Astrocyte of the hippocampus (primary cell): Measurements from ENCODE around the gene TEKT3.

Experiments used
- DNase-seq: peaks from one replicate; pipeline ENCODE4 v3.0.0; 2011; ENCODE audit warnings: low read depth, low spot score

The TEKT3 gene

DNA sequence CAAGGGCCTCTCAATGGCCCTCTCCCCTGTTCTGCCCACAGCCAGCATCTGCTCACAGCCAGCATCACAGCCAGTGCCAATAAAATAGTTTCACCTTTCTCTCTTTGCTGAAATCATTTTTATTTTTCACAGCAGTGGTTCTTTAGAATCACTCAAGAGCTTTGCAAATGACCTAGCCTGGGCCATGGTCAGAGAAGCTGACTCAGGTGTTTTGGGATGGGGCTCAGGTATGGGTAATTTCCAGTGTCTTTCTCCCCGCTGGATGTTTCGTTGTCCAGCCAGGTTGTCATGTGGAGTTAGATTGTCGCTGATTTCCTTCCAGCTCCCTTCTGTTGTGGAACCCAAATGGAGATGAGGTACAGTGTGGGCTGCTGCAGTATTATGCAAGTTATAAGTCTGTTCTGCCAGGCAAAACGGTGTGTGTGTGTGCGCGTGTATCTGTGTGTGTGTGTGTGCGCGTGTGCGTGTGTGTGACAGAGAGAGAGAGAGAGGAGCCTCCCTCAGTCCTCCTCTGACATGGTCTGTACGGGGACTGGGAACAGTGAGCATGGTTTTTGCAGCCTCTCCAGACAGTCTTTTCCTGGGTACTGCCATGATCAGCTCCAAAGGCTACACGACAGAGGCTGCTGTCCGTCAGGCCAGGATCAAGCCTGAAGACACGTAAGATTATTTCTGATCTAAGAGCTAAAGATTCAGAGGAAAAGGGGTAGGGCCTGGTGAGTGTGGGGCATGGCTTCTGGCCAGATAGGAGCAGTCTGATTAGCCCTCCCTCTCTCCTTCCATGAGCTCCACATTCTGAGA lies 74.9 kb downstream of the TEKT3 start:
- DNase-seq: no peak

DNA sequence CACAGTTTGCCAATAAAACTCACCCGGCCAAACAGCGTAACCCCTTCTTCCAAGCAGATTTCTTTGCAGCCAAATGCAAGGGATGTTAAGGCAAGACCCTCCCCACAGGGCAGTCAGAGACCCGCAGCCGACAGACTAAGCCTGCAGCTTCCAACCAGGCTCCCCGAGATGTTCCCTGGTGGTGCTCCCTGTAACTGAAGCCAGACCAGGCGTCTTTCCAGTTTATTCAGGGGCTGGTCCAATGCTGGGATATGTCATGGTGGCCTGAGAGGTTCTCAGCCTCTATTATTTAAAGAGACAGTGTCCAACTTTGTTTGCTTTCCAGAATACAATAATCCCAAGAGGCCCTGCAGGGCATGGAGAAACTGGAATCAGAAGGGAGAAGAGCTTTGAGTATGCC lies 76.3 kb downstream of the TEKT3 start, which contains the start of gene PMP22:
Gene PMP22 (minus strand): TSS at position 196 of the 400 bp plus-strand sequence. CDS start 4,599 bp downstream, outside the sequence.
- no peak for DNase-seq

DNA sequence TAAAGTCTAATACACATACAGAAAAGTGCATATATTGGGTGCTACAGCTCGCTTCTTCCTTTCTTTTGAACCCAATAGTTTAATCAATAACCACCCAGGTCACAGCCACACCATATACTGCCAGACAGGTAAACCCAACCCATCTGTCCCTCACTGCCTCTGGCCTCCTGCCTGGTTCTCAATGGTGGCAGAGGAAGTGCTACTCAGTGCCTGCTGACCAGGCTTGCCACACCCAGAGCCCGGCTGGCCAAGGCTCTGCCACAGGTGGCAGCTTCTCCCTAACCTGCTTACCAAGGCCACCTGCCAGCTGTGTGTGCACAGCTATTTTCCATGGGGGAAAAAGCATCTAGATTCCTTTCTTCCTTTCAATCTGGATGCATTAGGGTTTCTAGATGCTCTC lies 76.9 kb downstream of the TEKT3 start:
- no peak for DNase-seq

DNA sequence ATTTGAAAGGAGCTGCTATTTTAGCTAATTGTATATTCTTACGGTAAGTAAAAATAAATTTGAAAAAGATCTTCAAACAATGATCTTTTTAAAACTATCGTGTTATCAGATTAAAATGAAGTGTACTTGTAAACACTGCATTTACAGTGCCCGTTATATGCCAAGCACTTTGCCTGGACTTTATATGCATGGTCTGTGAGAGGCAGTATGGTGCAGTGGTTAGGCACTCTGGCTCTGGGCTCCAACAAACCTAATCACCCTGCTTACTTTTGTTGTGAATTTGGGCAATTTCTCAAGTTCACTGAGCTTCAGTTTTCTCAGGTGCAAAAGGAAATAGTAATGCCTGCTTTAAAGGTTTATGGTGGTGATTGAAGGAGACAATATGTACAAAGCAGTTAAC lies 77.7 kb downstream of the TEKT3 start:
- DNase-seq: peak; percentile 19

DNA sequence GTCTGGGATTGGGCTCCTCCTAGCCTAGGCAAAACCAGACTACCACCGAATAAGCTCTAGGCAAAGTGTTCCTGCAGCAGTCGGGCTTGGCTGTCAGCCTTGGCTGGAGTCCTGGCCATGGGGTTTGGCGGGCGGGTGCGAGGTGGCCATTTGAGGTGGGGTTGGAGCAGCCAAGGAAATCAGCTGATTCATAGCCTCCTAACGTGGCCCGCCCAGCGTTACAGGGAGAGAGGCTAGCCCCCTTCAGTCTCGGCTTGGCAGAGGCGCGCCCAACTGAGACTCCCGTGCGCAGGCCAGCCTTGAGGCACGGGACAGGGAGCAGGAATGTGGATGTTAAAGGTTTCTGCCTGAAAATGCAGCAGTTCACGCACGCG lies 78.2 kb downstream of the TEKT3 start:
- DNase-seq: peak; percentile 95

DNA sequence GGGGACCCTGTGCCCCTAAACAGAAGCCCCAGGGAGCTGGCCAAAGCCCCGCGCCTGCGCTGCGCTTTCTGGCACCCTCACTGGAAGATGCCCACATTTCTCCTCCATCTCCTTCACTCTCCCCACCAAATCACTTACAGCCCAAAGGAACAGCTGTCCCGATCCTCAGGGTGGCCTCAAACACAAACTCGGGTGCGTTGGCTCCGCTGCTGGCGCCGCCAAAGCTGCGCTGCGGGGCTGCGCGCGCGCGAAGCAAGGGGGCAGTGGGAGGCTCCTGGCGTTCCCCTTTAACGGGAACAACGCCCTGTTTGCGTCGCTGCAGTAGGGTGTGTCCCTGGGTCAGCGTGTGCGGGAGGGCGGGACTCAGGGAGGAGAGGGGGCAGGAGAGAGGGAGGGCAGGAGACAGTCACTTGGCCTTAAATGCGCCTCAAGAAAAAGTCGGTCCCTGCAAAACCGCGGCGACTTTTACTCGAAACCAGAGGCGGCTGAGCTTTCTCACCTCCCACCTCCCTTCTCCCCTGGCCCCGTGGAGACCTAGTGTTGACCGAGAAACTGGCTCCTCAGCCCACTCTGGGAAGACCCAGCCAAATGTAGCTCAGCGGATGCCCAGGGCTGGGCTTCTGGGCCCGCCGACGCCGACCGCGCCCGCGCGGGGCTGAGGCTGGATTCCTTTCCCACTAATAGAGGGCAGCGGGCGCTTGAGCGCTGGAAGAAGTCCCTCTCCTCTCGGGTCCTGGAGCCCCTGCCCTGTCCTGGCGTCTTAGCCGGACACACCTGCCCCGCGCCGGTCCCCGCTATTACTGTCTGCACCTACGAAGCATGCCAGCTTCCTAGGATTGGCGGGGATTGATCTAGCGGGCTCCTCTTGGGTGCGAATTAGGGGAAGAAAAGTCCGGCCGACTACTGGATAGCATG lies 78.8 kb downstream of the TEKT3 start:
- peak; percentile 93 for DNase-seq

DNA sequence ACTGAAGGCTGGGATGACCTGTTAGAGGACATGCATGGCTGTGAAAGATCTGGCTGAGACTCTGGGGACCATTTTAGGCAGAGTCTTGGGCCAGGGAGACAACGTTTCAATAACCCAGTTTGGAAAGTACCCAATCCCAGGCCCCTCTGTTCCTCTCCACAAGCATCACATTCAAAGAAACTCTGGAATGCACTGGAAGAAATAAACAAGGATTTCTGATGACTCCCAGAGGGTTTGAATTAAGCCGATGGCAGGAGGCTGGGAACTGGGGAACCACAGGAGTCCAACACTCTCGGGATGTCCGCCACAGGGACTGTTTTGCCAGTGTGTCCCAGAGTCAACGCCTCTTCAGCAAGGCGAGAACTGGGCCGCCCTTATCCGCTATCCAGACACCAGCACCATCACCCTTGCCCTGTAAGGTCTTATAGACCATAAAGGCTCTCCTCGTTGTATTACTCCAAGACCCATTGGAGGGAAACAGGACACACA lies 79.6 kb downstream of the TEKT3 start:
- peak; percentile 66 for DNase-seq

DNA sequence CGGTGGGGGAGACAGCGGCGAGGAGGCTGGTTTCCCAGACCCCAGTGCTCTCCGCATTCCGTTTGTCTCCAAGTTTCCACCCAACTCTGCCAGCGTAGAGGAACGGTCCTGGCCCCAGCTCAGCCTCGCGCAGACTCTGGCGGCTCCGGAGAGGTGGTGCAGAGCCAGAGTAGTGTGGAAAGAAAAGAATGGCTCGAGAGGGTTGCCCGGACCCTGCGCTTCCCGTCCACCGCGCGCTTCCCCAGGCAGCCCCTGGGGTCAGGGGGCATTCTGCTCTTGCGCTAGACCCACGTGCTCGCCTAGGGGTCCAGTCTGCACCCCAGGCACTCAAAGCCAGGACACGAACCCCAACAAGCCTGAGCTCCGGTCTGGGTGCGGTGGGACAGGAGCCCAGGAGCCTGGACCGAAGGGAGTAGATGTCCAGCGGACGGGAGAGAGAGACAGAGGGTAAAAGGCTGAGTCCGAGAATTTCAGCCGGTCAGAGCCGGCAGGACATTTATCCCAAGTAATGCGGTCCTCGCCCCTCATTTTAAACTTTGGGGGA lies 80.1 kb downstream of the TEKT3 start:
- peak; percentile 87 for DNase-seq

DNA sequence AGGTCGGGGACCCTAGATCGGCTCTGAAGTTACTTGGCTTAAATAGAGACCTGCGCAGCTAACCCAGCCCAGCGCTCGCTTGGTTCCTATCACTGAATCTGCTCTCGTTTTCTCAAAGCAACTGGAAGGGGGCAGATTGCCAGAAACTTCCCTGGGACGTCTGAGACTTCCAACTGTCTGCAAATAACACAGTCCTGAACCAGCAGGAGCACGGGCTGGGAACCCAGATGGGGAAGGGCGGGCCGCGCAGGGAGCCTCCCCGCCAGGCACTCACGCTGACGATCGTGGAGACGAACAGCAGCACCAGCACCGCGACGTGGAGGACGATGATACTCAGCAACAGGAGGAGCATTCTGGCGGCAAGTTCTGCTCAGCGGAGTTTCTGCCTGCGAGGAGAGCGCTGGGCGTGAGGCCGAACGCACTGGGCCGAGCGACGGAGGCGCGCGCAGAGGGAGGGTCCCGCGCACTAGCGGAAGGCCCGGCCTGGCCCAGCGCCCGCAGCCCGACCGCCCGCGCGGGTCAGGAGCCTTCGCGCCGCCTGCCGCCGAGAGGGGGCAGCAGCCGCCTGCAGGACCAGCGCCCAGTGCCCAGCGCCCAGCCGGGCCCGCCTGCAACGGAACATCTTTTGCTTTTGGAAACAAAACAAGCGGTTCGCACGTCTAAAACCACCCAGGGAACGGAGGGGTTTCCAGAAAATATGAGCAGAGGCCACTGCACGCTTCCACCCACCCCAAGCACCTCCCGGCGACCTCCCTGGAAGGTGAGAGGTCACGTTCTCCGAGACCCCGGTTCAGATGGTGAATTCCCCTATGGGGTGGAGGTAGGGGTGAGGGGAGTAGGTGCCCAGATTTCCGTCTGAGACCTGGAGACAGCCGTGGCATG lies 80.8 kb downstream of the TEKT3 start:
- DNase-seq: peak; percentile 97

DNA sequence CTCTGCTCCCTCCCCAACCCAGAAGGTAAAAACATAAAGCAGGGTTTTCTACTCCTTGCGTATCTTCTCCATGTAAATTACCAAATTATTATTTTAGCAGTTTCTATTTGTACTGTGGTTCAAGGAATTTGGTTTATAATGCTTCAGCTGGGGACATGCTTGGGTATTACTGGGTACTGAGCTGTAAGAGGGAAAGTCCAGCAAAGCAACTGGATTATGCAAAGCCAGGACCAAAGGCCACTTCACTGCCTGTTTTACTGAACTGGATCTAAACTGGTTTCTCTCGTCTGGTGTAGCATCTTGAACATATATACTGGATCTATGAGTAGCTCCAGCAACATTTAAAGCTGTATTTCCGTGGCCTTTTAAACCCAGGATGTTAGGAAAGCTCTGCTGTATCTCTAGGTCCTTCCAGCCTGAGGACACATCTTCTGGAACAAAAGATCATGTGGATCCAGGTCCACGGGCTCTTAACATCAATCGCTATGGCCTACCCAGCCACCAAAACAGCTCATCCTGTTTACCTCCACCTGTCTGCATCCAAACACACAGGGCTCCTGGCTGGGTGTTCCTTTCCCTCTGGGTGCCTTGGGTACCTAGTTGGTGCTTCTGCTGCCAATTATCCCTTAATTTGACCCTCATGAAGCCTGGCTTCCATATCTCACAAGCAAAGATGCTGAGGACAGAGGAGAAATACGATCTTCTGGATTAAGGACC lies 83.4 kb downstream of the TEKT3 start:
- DNase-seq: no peak

DNA sequence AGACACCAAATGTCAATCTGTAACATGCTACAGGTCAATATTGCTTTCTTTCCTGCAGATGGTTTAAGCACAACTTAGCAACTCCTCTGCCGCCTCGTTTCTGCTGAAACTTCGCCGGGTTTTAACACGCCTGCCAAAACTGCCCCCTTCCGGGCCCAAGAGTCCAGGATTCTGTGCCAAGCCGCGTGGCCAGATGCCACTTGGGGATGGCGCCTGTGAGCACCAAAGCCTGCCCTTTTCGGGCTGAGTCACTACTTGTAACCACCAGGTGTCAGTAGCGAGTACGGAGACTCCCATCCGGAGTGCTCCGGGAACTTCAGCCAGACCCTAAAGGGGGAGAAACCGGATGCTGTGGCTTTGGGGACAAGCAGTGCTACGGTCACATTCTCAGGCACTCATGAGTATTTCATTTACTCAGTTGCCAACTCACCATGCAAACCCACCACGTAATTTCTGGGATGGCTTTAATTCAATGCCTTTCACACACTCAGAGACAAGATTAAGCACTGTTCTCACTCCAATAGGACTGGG lies 84.1 kb downstream of the TEKT3 start:
- peak; percentile 95 for DNase-seq

DNA sequence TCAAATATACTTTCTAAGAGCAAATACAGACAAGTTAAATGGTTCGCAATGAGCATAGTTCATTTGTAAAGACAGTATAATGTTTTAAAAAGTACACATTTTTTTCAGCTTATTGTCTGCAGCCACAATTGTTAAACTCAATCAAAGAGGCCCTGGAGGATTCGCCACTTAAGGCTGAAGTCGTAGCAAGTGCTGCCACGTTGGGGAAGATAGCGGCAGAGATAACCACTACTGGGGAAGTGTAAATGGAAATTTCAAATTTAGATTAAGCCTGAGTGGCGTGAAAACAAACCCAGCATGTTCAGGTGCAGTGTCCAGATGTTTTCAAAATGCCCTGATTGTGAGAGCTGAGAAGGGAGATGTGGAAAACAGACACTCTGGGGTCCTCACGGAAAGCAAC lies 84.7 kb downstream of the TEKT3 start:
- no peak for DNase-seq

DNA sequence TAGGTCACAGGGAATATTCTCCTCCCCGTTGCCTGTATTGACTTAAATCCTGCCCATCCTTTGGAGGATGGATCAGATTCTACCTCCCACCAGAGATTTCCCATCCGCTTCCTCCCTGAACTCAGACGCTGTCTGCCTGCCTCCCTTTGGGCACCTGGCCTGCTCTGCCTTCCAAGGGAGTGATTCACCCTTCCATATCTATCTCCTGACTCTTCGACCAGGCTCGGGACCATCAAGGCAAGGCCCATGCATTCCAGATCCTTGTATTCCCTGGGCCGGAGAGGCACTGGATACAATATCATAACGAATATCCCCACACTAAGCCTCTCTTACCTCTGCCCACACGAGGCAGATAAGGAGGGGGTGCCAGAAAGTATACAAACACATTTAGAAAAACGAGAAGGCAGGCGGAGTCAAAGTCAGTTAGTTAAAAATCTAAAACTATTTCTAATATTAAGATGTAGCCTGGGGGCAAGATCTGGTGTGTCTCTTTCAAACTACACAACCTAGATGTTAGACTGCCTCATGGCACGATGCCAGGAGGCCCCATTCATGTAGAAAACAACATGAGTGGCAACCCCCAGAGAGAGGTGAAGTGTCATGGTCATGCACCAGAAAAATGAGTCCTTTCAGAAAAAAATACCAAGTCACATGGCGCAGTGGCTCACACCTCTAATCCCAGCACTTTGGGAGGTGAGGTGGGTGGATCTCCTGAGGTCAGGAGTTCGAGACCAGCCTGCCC lies 85.5 kb downstream of the TEKT3 start:
- DNase-seq: peak; percentile 67
